ENCODE results near the gene ANKS4B.
"Not testable (repeated sequence)": the region's sequence is repeated elsewhere in the genome, so short reads cannot be mapped to it uniquely, and the experiment has no call there.

The ANKS4B gene

GRCh38 chr16:21218153-21218552 lies 15.3 kb upstream of the ANKS4B start:
- no peak for DNase-seq (ENCODE audit: low read depth, low spot score)

DNA sequence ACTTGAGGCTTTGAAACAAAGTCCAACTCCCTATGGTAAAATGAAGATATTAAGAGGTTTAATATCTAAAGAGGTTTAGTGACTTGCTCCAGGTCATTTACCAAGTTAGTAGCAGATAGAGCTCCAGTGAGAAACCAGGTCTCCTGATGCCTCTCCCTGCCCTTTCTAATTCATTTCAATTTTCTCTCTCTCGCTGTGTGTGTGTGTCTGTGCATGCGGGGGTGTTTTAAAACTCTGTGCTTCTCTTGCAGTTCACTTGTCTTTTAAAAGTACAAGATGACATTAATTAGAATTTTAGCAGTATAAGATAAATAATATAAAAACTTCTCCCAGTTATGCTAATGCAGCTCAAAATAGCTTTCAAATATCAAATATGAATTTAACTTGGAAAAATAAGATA lies 13.9 kb upstream of the ANKS4B start:
- DNase-seq (ENCODE audit: low read depth, low spot score): no peak

GRCh38 chr16:21222495-21223337 lies 10.8 kb upstream of the ANKS4B start:
- no peak for DNase-seq (ENCODE audit: low read depth, low spot score)

DNA sequence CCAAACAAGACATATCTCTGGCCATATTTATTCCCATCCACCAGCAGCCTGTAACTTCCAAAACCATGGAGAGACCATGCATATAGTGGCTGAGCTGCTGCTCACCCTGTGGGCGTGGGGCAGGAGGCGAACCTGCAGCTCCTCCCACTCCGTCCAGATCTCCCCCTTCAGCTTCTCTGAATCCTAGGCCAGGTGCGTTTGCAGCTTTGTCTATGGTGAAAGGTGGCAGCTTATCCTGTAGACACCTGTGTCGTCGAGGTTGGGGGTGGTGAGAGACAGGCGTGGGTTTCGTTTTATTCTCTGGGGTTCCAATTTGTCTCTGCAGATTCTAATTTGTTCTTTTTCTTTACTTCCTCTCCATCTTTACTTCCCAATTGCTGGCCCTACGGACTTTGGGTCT lies 9.7 kb upstream of the ANKS4B start:
- no peak for DNase-seq (ENCODE audit: low read depth, low spot score)

DNA sequence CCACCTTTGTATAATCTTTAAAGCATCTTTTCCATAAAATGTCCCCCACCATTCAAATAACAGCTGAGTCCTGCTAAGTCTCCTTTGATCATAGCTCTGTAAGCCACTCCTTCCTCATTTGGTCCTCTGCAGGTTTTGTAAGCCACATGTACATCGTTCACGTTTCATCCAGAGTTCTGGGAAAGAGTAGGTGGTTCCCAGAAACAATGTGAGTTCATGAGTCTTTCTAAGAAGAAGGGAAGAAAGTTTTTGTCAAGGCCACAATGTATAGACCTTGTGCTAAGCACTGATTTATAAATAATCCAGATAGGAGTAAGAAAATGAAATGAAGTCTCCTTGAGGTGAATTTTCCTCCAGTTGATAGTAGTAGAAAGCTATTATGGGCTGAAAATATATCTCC lies 8.7 kb upstream of the ANKS4B start:
- DNase-seq (ENCODE audit: low read depth, low spot score): no peak

GRCh38 chr16:21226749-21227148 lies 6.8 kb upstream of the ANKS4B start:
- no peak for DNase-seq (ENCODE audit: low read depth, low spot score)

DNA sequence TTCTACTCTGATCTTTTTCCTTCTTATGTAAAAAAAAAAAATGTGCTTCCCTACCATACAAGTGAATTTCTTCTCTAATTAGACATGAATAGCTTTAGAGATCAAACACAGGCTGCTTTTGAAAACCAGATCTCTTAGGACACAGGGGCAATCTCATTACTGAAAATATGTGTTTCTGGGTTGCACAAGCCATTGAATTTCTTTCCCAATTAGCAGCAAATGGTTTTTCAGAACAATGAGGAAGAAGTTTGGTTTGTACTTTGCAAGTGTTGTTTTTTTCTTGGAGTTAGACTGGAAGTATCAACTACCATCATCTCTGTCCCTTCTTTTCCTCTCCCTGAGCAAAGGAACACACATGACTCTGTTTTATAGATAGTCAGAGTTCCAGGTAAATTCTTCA lies 5.6 kb upstream of the ANKS4B start:
- no peak for DNase-seq (ENCODE audit: low read depth, low spot score)

- DNase-seq (ENCODE audit: low read depth, low spot score): no peak
Observed at GRCh38 chr16:21228361-21228872, 5.1 kb upstream of the ANKS4B start.

- DNase-seq (ENCODE audit: low read depth, low spot score): no peak
Observed at GRCh38 chr16:21233045-21233520, 416 bp upstream of the ANKS4B start.

DNA sequence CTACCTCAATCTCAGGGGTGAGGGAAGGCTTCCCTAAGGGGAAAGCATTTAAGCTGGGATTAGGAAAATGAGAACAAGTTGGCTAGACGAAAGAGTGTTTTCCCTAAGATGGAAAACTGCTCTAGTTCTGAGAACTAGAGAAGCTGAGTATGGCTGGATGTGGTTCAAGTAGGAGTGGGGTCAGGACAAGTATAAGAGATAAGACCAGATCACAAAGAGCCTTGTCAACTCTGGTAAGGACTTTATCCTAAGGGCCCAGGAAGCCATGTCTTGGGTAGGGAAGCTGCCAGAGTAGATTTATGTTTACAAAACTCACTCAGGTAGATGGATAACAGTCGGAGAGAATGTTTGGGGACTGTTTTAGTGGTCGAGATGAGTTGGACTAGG lies 1.7 kb downstream of the ANKS4B start:
- DNase-seq (ENCODE audit: low read depth, low spot score): no peak

DNA sequence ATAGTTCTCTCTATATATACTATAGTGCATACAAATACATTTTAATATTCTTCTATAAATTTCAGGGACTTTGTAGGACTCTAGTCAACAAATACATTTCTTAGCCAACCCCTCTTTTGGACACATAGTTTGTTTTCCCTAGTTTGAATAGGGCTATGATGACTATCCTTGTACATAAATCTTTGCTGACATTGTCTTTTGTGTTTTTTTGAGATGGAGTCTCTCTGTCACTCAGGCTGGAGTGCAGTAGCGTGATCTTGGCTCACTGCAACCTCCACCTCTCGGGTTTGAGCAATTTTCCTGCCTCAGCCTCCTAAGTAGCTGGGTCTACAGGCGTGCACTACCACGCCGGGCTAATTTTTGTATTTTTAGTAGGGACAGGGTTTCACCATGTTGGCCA lies 3.3 kb downstream of the ANKS4B start:
- DNase-seq (ENCODE audit: low read depth, low spot score): no peak

GRCh38 chr16:21239646-21240045 lies 6.1 kb downstream of the ANKS4B start:
- no peak for DNase-seq (ENCODE audit: low read depth, low spot score)

GRCh38 chr16:21242756-21243155 lies 9.3 kb downstream of the ANKS4B start:
- DNase-seq (ENCODE audit: low read depth, low spot score): no peak

DNA sequence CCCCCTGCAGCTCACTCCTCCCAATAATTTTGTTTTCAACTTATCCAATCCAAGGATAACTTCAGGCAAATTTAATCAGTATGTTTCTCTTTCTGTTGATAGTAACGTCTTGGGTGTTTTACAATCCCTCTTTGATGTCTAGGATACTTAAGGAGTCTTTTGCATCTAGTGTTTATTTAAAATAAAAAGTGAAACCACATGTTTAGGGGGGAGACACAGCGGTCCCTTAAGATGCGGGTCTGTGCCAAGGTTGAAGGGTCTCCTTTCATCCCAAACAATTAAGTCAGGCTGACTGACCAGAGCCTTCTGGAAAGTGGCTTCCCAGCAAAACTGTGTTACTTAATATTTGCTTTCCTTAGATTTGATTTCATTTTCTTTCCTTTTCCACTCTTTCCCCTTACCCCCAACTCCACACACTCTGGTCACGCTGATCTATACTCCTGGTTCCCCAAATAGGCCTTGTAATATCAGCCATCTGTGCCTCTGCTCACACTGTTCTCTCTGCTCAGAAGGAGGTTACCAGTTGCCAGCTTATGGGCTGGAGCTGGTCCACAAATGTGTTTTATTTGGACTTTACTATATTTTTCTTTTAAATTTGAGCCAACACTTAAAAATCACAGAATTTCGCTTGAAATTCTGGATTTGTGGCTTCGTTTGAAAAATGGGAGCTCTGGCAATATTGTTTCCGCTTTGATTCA lies 11.2 kb downstream of the ANKS4B start:
- no peak for DNase-seq (ENCODE audit: low read depth, low spot score)

GRCh38 chr16:21248179-21248578 lies 14.7 kb downstream of the ANKS4B start:
- not testable (repeated sequence) for DNase-seq (ENCODE audit: low read depth, low spot score)

GRCh38 chr16:21250072-21250923 lies 16.8 kb downstream of the ANKS4B start:
- DNase-seq (ENCODE audit: low read depth, low spot score): no peak

DNA sequence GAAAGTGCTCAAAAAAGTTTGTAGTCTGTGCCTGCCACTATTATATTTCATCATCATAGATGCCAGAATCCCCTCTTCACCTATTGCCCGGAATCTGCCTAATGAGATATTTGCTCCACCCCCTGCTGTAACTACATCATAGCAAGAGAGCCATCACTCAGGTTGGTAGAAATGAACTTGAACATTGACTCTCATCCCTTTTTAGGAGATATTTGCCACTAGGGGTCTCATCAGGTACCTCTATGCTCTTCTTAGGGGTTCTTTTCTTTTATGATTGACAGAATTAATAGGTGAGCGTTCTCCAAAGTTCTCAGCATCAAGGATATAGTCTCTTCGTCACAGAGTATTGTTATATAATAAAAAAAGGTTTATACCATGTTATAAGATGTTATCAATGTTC lies 20.0 kb downstream of the ANKS4B start:
- DNase-seq (ENCODE audit: low read depth, low spot score): no peak

GRCh38 chr16:21256636-21257035 lies 23.1 kb downstream of the ANKS4B start:
- no peak for DNase-seq (ENCODE audit: low read depth, low spot score)

GRCh38 chr16:21257284-21257683 lies 23.8 kb downstream of the ANKS4B start:
- no peak for DNase-seq (ENCODE audit: low read depth, low spot score)

GRCh38 chr16:21260870-21261791 lies 27.6 kb downstream of the ANKS4B start:
- DNase-seq (ENCODE audit: low read depth, low spot score): no peak

All from iPS DF 19.7 (cell line).